GM12878 (cell line): ENCODE data around the gene HK2. TPM values are rescaled to one million over a fixed set of nuclear protein-coding genes. Genes with fewer than 3 reads are reported as not detected.

Source experiments
- ATAC-seq: fragments of 200-7000 bp; cut with Tn5 transposase; 3 replicates; pipeline ENCODE4 v1.9.1; 2020; ENCODE audit warnings: mild to moderate bottlenecking, moderate library complexity
- BruUV-seq: library from RNA; stranded (reverse); fragments of 400-500 nt; replicated peaks from 2 replicates; lab custom pipeline; 2021; lab: Mats Ljungman, UMichigan
- CTCF ChIA-PET: fragments of 300-600 bp; sonication (Branson Sonifier 250); formaldehyde crosslinking; extraction: SDS; loops from one replicate; lab custom pipeline; 2021; ENCODE audit warnings: inconsistent platforms; lab: Yijun Ruan, JAX
- POLR2A ChIA-PET: fragments of 350-600 bp; formaldehyde crosslinking; extraction: SDS; loops from one replicate; lab custom pipeline; 2021; ENCODE audit warnings: inconsistent platforms; lab: Charles Lee
- RAD21 ChIA-PET: fragments of 300-600 bp; sonication (Branson Sonifier 250); formaldehyde crosslinking; loops from one replicate; lab custom pipeline; 2023; ENCODE audit warnings: antibody characterized with exemption; ENCODE audit not compliant: unreplicated experiment; lab: Charles Lee
- SMC1A ChIA-PET: fragments of 300-600 bp; sonication (Branson Sonifier 250); formaldehyde crosslinking; loops from one replicate; lab custom pipeline; 2023; ENCODE audit not compliant: unreplicated experiment, uncharacterized antibody; lab: Charles Lee
- DNase-seq: peaks from one replicate; pipeline ENCODE4 v3.0.0-alpha.2; 2011; ENCODE audit warnings: low read depth, low spot score
- FAIRE-seq: peaks from 3 replicates; lab custom pipeline; 2011; peaks lifted over from hg19 to GRCh38; lab: Jason Lieb, UNC
- H2AFZ ChIP-seq: 2 replicates; pipeline ENCODE4 v1.6.0; 2011; ENCODE audit warnings: low read depth, low read length, control low read depth; ENCODE audit not compliant: control insufficient read depth
- H3K27ac ChIP-seq: 2 replicates; pipeline ENCODE4 v1.5.1; 2011; ENCODE audit warnings: control low read depth; ENCODE audit not compliant: control insufficient read depth, insufficient read depth
- H3K27me3 ChIP-seq, 2 experiments: replicated peaks in 1 of 2; 2 replicates each; pipeline versions ENCODE4 v1.6.0 to v1.6.1; 2011; ENCODE audit warnings: low read length in 1 of 2; ENCODE audit not compliant: control insufficient read depth in 2 of 2, insufficient read depth in 2 of 2
- H3K36me3 ChIP-seq, 2 experiments: 2 replicates each; pipeline ENCODE4 v1.5.1; 2011; ENCODE audit warnings: low read length in 1 of 2; ENCODE audit not compliant: control insufficient read depth in 2 of 2, insufficient read depth in 2 of 2
- H3K4me1 ChIP-seq: 2 replicates; pipeline ENCODE4 v1.6.1; 2011; ENCODE audit warnings: mild to moderate bottlenecking, low read length, moderate library complexity, mixed read lengths; ENCODE audit not compliant: control insufficient read depth, insufficient read depth
- H3K4me2 ChIP-seq: 2 replicates; pipeline ENCODE4 v1.6.0; 2011; ENCODE audit warnings: control low read depth; ENCODE audit not compliant: control insufficient read depth, insufficient read depth
- H3K4me3 ChIP-seq: fragments of 200-600 bp; sonication (generic); 2 replicates; pipeline ENCODE4 v1.5.1; 2016
- H3K79me2 ChIP-seq: 2 replicates; pipeline ENCODE4 v1.6.0; 2011; ENCODE audit warnings: low read length; ENCODE audit not compliant: control insufficient read depth, insufficient read depth
- H3K9ac ChIP-seq: 2 replicates; pipeline ENCODE4 v1.8.0; 2011; ENCODE audit warnings: low read length, control low read depth, mixed read lengths; ENCODE audit not compliant: control insufficient read depth, insufficient read depth
- H3K9me3 ChIP-seq: replicated peaks from 3 replicates; pipeline ENCODE4 v1.5.1; 2011; ENCODE audit warnings: mild to moderate bottlenecking, low read length; ENCODE audit not compliant: control insufficient read depth, insufficient read depth
- H4K20me1 ChIP-seq: 2 replicates; pipeline ENCODE4 v1.6.0; 2011; ENCODE audit not compliant: control insufficient read depth, insufficient read depth
- ATF7 ChIP-seq: fragments of 450-650 bp; IDR thresholded peaks from 2 replicates; pipeline ENCODE4 v1.6.1; 2016; ENCODE audit warnings: low read depth, mild to moderate bottlenecking
- CHD1 ChIP-seq: IDR thresholded peaks from 2 replicates; pipeline ENCODE4 v1.6.1; 2012; ENCODE audit warnings: low read depth, low read length, improper control_type of control experiment
- EP300 ChIP-seq, 2 experiments: fragments of 150-350 bp in 1 of 2; IDR thresholded peaks; 2 replicates each; pipeline ENCODE4 v1.6.1; 2011 to 2012; ENCODE audit warnings: low read depth in 2 of 2, low read length in 2 of 2, borderline replicate concordance in 1 of 2, improper control_type of control experiment in 1 of 2, inconsistent platforms in 1 of 2; ENCODE audit not compliant: control insufficient read depth in 1 of 2
- IRF4 ChIP-seq: IDR thresholded peaks from 2 replicates; pipeline ENCODE4 v1.6.1; 2011; ENCODE audit warnings: low read depth, low read length
- JUND ChIP-seq: IDR thresholded peaks from 2 replicates; pipeline ENCODE4 v1.6.1; 2012; ENCODE audit warnings: low read depth, mild to moderate bottlenecking, low read length, improper control_type of control experiment, moderate library complexity
- MXI1 ChIP-seq: fragments of 150-350 bp; IDR thresholded peaks from 2 replicates; pipeline ENCODE4 v1.6.1; 2011; ENCODE audit warnings: low read depth, mild to moderate bottlenecking, inconsistent platforms, low read length, improper control_type of control experiment
- MYB ChIP-seq: fragments of 150-350 bp; IDR thresholded peaks from 2 replicates; pipeline ENCODE4 v1.6.1; 2014; ENCODE audit warnings: mild to moderate bottlenecking, low read depth, low read length, borderline replicate concordance
- NBN ChIP-seq: fragments of 450-650 bp; IDR thresholded peaks from 2 replicates; pipeline ENCODE4 v1.6.1; 2016
- NFIC ChIP-seq: IDR thresholded peaks from 2 replicates; pipeline ENCODE4 v1.6.1; 2012; ENCODE audit warnings: low read depth, mild to moderate bottlenecking, inconsistent platforms, low read length, moderate library complexity
- NFYA ChIP-seq: IDR thresholded peaks from 2 replicates; pipeline ENCODE4 v1.6.1; 2011; ENCODE audit warnings: low read depth, mild to moderate bottlenecking, low read length, improper control_type of control experiment, borderline replicate concordance
- NFYB ChIP-seq: IDR thresholded peaks from 2 replicates; pipeline ENCODE4 v1.6.1; 2011; ENCODE audit warnings: low read depth, mild to moderate bottlenecking, low read length, improper control_type of control experiment, moderate library complexity; ENCODE audit not compliant: insufficient read depth
- NR2F1 ChIP-seq: fragments of 450-650 bp; conservative IDR thresholded peaks from 2 replicates; pipeline ENCODE4 v1.6.1; 2017; ENCODE audit warnings: mild to moderate bottlenecking
- PAX5 ChIP-seq: IDR thresholded peaks from 2 replicates; pipeline ENCODE4 v1.6.1; 2011; ENCODE audit warnings: low read depth, low read length, borderline replicate concordance
- POU2F2 ChIP-seq: IDR thresholded peaks from 3 replicates; pipeline ENCODE4 v1.6.1; 2011; ENCODE audit warnings: low read depth, mild to moderate bottlenecking, low read length, borderline replicate concordance
- RELA ChIP-seq: fragments of 450-650 bp; IDR thresholded peaks from 2 replicates; pipeline ENCODE4 v1.8.0; 2014; ENCODE audit warnings: borderline replicate concordance; ENCODE audit not compliant: partially characterized antibody
- SP1 ChIP-seq: IDR thresholded peaks from one replicate; pipeline ENCODE4 v1.6.1; 2011; ENCODE audit warnings: low read depth, low read length
- TCF7 ChIP-seq: IDR thresholded peaks from 2 replicates; pipeline ENCODE4 v1.6.1; 2014; ENCODE audit warnings: antibody characterized with exemption, borderline replicate concordance
- ZBED1 ChIP-seq: IDR thresholded peaks from 2 replicates; pipeline ENCODE4 v1.6.1; 2016; ENCODE audit warnings: borderline replicate concordance
- ZNF274 ChIP-seq: IDR thresholded peaks from one replicate; pipeline ENCODE4 v1.8.0; 2011; ENCODE audit not compliant: insufficient read length, insufficient read depth
- WGBS: methylation state at CpG from one replicate; pipeline ENCODE4 v1.1.6; 2016; ENCODE audit warnings: low lambda C conversion rate; ENCODE audit not compliant: insufficient replicate concordance, insufficient coverage; ENCODE audit errors: missing lambda C conversion rate; 5-methylcytosine and 5-hydroxymethylcytosine counted together
- in situ Hi-C: fragments of 300-500 bp; cut with MboI; formaldehyde crosslinking; loops from 9 replicates; pipeline ENCODE4 v1.14.3; 2018; ENCODE audit warnings: mixed read lengths
- intact Hi-C: fragments of 100-400 bp; cut with micrococcal nuclease; formaldehyde crosslinking; loops from one replicate; pipeline ENCODE4 v1.14.2; 2022; ENCODE audit not compliant: unreplicated experiment
- polyA plus RNA-seq, 11 experiments: library from polyadenylated mRNA; depleted of rRNA in 4 of 11; unstranded in 6 of 11; stranded (reverse) in 5 of 11; fragments of >200 nt; fragmentation: Nextera tagmentation in 4 of 11; fragmentation: Illumina TruSeq in 1 of 11; extraction: Ambion mirVana in 4 of 11; extraction: Trizol in 1 of 11; gene quantifications; 1 replicate in 1 of 11; 2 replicates in 10 of 11; pipeline versions ENCODE4 v1.2.1 to v1.2.3, GENCODE V29; 2011 to 2016; ENCODE audit warnings: inconsistent platforms in 2 of 11, missing spikeins in 2 of 11, low read depth in 1 of 11
- total RNA-seq, 4 experiments: library from RNA; depleted of rRNA in 3 of 4; stranded (reverse); fragments of >200 nt in 3 of 4; fragmentation: Illumina TruSeq in 1 of 4; extraction: Trizol in 1 of 4; gene quantifications; 2 replicates each; pipeline versions ENCODE4 v1.2.1 to v1.2.3, GENCODE V29; 2013 to 2021
- TF ChIP-seq, protein P1 (sequence below): fragments of 450-650 bp; conservative IDR thresholded peaks from 2 replicates; pipeline ENCODE4 v1.6.1; 2017; ENCODE audit warnings: mild to moderate bottlenecking, moderate library complexity

HK2 gene
- total and polyA plus RNA-seq, 10 of the 15 experiments (the other 5 are each of a cell fraction or from before 2014, with no cell fraction given) = 5.0 to 73.1 (median 20.2) TPM

DNA sequence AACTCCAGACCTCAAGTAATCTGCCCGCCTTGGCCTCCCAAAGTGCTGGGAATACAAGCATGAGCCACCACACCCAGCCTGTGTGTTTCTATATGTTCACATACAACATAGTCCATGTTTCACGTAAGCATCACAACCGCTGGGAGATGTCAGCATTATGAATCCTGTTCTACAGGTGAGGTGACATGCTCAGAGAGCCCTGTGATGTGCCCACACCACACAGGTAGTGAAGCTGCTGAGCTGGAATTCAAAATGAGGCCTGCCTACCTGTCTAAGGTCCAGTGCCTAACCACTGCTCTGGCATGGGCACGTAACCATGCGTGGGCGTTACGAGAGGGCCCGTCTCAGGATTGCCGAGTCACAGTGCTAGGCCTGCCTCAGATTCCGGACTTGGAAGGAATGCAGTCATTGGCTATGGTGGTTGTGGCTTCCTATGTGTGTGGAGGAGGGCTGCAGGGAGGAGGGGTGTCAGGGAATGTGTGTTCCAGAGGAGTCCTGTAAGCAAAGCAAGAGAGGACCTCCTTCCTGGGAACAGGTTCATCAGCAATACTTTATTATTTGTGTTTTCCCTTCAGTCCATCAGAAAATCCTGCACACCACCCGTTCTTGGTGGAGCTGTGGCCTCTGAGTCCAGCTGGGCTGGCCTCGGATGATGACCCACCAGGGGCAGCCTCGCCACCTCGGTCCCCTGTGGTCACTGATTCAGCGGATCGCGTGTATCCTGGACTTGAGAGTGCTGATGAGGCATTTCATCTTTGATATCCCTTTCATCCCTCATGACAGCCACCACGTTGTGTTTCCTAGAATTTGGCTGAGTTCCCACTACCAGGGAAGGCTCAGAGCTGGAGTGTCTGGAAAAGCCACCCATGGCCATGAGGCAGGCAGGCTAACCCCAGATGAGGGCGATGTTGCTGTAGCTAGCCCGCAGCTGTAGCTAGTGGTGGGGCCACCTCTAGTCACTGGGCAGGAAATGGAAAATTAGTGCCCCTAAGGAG lies 31.1 kb downstream of the HK2 start:
- in situ Hi-C loops (no loop called here), intact Hi-C loops (no loop called here)
- CTCF ChIA-PET = interaction anchor here (1.3 kb wide), 1 partner anchor 10 kb away, joined by 5 read pairs; no protein-coding TSS in a partner anchor
- peaks cover 8% of the 10 kb centered on the region; the same call in 1 of the 2 replicates for H4K20me1 ChIP-seq
- ATAC-seq (no peak), DNase-seq (no peak), FAIRE-seq (no peak)
- RAD21 ChIA-PET = interaction anchor here (0.5 kb wide), 1 partner anchor 24 kb away, joined by 4 read pairs; no protein-coding TSS in a partner anchor
- no peak overlapping the region for H3K27ac ChIP-seq
- TF ChIP-seq IRF4 = no peak
- no peak for TF ChIP-seq JUND
- TF ChIP-seq NFYA = no peak
- no peak for TF ChIP-seq SP1
- TF ChIP-seq RELA = no peak
- TF ChIP-seq MYB = no peak
- no peak for TF ChIP-seq NR2F1
- TF ChIP-seq PAX5 = no peak
- TF ChIP-seq, protein P1, sequence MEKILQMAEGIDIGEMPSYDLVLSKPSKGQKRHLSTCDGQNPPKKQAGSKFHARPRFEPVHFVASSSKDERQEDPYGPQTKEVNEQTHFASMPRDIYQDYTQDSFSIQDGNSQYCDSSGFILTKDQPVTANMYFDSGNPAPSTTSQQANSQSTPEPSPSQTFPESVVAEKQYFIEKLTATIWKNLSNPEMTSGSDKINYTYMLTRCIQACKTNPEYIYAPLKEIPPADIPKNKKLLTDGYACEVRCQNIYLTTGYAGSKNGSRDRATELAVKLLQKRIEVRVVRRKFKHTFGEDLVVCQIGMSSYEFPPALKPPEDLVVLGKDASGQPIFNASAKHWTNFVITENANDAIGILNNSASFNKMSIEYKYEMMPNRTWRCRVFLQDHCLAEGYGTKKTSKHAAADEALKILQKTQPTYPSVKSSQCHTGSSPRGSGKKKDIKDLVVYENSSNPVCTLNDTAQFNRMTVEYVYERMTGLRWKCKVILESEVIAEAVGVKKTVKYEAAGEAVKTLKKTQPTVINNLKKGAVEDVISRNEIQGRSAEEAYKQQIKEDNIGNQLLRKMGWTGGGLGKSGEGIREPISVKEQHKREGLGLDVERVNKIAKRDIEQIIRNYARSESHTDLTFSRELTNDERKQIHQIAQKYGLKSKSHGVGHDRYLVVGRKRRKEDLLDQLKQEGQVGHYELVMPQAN = no peak
- TF ChIP-seq POU2F2 = no peak
- TF ChIP-seq EP300 (IDR thresholded peaks at IDR 0.05; ENCODE audit: borderline replicate concordance in 1 of 2, control insufficient read depth in 1 of 2, low read depth in 2 of 2, low read length in 2 of 2) = no peak
- no peak for TF ChIP-seq ZBED1
- TF ChIP-seq MXI1 = no peak
- no peak for TF ChIP-seq TCF7
- TF ChIP-seq CHD1 = no peak
- TF ChIP-seq NBN = no peak
- TF ChIP-seq ATF7 = no peak
- TF ChIP-seq ZNF274 = no peak
- TF ChIP-seq NFIC = no peak
- TF ChIP-seq NFYB = no peak
- H3K79me2 ChIP-seq = peaks cover 34% of the 10 kb centered on the region
- H3K4me1 ChIP-seq = peaks cover 10% of the 10 kb centered on the region
- WGBS = 92% methylated on average over 20 of the region's 20 CpGs
- no peak overlapping the region for H2AFZ ChIP-seq
- peaks cover 14 to 37% of the 10 kb centered on the region in 2 experiments for H3K36me3 ChIP-seq
- H3K27me3 ChIP-seq = no peaks in the 10 kb centered on the region
- POLR2A ChIA-PET = interaction anchor here (1.2 to 1.3 kb wide), 2 partner anchors 17 to 30 kb away, joined by 3 read pairs; no protein-coding TSS in a partner anchor
- SMC1A ChIA-PET = interaction anchor here (0.7 to 1.2 kb wide), 3 partner anchors 10 to 17 kb away, joined by 3 to 5 read pairs (median 3); no protein-coding TSS in a partner anchor
- H3K9me3 ChIP-seq = no peaks in the 10 kb centered on the region
- no peak overlapping the region for H3K4me3 ChIP-seq
- H3K9ac ChIP-seq = no peak overlapping the region
- H3K4me2 ChIP-seq = no peak overlapping the region
- BruUV-seq = no TSS peak
